ENCODE data around the gene CSTF1.

DNA sequence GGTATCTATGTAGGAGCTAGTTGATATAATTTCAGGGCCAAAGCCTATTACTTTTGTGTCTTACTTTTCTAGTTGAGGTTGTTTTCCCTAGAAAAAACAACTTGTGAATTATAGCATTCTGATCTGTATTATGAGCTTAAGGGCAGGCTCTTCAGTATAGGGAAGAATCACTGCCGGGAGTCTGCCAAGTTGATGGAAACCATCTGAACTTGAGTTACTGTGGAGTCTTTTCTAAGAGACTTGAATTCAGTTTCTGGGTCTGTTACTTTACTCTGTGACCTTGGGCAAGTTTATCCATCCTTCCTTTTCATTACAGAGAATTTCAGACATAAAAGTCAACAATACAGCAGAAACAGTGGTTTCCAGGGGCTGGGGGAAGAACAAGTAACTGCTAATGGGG is 17.5 kb downstream of the CSTF1 start:
- TF ChIP-seq POLR2A (IDR thresholded peaks at IDR 0.05): no peak
- TF ChIP-seq, protein P1, sequence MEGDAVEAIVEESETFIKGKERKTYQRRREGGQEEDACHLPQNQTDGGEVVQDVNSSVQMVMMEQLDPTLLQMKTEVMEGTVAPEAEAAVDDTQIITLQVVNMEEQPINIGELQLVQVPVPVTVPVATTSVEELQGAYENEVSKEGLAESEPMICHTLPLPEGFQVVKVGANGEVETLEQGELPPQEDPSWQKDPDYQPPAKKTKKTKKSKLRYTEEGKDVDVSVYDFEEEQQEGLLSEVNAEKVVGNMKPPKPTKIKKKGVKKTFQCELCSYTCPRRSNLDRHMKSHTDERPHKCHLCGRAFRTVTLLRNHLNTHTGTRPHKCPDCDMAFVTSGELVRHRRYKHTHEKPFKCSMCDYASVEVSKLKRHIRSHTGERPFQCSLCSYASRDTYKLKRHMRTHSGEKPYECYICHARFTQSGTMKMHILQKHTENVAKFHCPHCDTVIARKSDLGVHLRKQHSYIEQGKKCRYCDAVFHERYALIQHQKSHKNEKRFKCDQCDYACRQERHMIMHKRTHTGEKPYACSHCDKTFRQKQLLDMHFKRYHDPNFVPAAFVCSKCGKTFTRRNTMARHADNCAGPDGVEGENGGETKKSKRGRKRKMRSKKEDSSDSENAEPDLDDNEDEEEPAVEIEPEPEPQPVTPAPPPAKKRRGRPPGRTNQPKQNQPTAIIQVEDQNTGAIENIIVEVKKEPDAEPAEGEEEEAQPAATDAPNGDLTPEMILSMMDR (IDR thresholded peaks at IDR 0.05): no peak

Measured in tibial nerve (tissue), 3 donors.